Transverse colon (tissue), 4 donors: Measurements from ENCODE around the gene NCF1. TPM values are rescaled to one million over a fixed set of nuclear protein-coding genes. Genes with fewer than 3 reads are reported as not detected.
"Not testable (repeated sequence)": the region's sequence is repeated elsewhere in the genome, so short reads cannot be mapped to it uniquely, and the experiment has no call there.

Experiments used
- DNase-seq: peaks from one replicate; pipeline ENCODE4 v3.0.0-alpha.2; 2019
- H3K27ac ChIP-seq, 4 donors: fragments of 200-600 bp; sonication (generic); 2 replicates each; pipeline ENCODE4 v1.5.1; 2016 to 2018; ENCODE audit warnings: inconsistent platforms in 4 of 4
- H3K27me3 ChIP-seq: fragments of 200-600 bp; sonication (generic); 2 replicates; pipeline ENCODE4 v1.5.1; 2017; ENCODE audit warnings: inconsistent platforms
- H3K36me3 ChIP-seq, 4 donors: fragments of 200-600 bp; sonication (generic); 2 replicates each; pipeline ENCODE4 v1.5.1; 2017 to 2019; ENCODE audit warnings: inconsistent platforms in 4 of 4
- H3K4me1 ChIP-seq, 4 donors: fragments of 200-600 bp; sonication (generic); 2 replicates each; pipeline ENCODE4 v1.5.1; 2017 to 2020; ENCODE audit warnings: inconsistent platforms in 4 of 4
- H3K4me3 ChIP-seq, 4 donors: fragments of 200-600 bp; sonication (generic); 1 replicate in 1 of 4; 2 replicates in 3 of 4; pipeline versions ENCODE4 v1.5.1 to v1.6.1; 2017 to 2019; ENCODE audit warnings: inconsistent platforms in 4 of 4
- H3K9me3 ChIP-seq, 2 donors: fragments of 200-600 bp; sonication (generic); 2 replicates each; pipeline ENCODE4 v1.5.1; 2017 to 2019; ENCODE audit warnings: inconsistent platforms in 2 of 2
- WGBS, 2 donors: methylation state at CpG; one replicate each; pipeline ENCODE4 v1.1.5; 2018; ENCODE audit warnings: low coverage in 1 of 2; 5-methylcytosine and 5-hydroxymethylcytosine counted together
- in situ Hi-C, 4 donors: fragments of 200-750 bp; cut with MboI; loops; one replicate each; pipeline versions ENCODE4 v1.15.0 to v1.15.1; 2017; ENCODE audit warnings: low sequenced_read_pairs in 3 of 4, low pct_ligation_motif_present in 1 of 4, low pct_unique_long_range_greater_than_20kb in 1 of 4
- intact Hi-C: fragments of 100-400 bp; cut with DNase I; formaldehyde crosslinking; loops from one replicate; pipeline ENCODE4 v1.15.1; 2023; ENCODE audit warnings: low total_unique reads
- total RNA-seq, 4 donors: library from RNA; depleted of rRNA; stranded (reverse); fragments of >200 nt; gene quantifications; one replicate each; pipeline ENCODE4 v1.1.0, GENCODE V29; 2016

Gene NCF1
- total RNA-seq, 4 donors from 2014 or later: 5.2 to 8.1 (median 6.6) TPM; not detected in 1

DNA sequence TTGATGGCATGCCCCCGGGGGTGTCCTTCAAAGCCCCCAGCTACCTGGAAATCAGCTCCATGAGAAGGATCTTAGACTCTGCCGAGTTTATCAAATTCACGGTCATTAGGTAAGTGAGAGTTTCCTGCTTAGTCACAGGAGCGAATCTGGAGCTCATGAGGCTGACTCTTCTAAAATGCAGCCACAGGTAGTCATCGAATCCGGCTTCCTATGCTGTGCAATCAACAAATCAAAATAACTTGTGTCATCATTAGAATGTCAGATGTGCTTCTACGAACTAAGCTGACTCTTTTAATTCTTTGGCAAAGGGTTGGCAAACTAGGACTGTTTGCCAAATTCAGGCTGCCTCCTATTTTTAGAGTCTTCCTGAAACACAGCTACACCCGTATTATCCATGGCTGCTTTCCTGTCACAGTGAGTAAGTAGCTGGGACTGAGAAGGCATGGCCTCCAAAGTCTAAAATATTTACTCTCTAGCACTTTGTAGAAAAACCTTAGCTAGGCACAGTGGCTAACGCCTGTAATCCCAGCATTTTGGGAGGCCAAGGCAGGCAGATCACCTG lies 19.8 kb upstream of the NCF1 start:
- intact Hi-C loops, in situ Hi-C loops, H3K27ac ChIP-seq, H3K27me3 ChIP-seq, H3K36me3 ChIP-seq, DNase-seq, H3K4me3 ChIP-seq, H3K4me1 ChIP-seq, H3K9me3 ChIP-seq: not testable (repeated sequence)
- no CpG with 5 or more reads among the region's 9 CpGs for WGBS, 2 donors

DNA sequence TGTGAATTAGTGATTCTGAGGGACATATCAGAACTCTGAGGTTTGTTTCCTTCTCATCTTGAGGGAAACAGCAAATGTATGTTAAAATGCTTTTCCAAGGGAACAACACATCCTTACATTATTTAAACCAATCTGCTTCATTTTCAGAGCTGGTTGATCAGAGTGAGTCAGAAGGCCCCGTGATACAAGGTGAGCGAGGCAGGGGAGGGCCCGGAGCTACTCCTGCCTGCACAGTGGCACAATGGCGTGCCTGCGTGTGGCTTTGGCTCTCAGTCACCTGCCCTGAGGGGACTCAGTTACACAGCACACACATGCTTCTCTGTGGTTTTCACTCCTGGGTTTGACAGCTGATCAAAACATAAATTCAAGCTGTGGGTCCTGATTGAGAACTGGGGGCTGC lies 17.1 kb upstream of the NCF1 start:
- H3K27ac ChIP-seq, H3K9me3 ChIP-seq, intact Hi-C loops, H3K36me3 ChIP-seq, in situ Hi-C loops, DNase-seq, H3K4me1 ChIP-seq, H3K4me3 ChIP-seq, H3K27me3 ChIP-seq: not testable (repeated sequence)
- no CpG with 5 or more reads among the region's 5 CpGs for WGBS, 2 donors

DNA sequence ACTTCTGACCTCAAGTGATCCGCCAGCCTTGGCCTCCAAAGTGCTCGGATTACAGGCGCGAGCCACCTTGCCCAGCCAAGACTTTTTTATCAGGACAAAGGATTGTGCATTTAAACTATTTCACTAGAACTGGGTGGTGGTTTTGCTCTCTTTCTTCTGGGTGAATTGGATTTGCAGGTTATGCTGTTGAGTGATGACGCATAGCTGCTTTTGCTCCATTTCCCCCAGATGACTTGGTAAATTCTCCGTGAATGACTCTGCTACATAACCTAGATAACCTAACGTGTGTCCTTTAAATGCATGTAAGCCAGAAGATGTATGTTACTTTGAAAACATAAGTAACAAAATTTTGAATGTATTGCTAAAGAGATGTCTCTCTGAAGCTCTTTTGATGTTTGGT lies 15.5 kb upstream of the NCF1 start:
- intact Hi-C loops, in situ Hi-C loops, H3K27ac ChIP-seq, H3K4me1 ChIP-seq, H3K27me3 ChIP-seq, H3K9me3 ChIP-seq, DNase-seq, H3K36me3 ChIP-seq, H3K4me3 ChIP-seq: not testable (repeated sequence)
- no CpG with 5 or more reads among the region's 7 CpGs for WGBS, 2 donors

DNA sequence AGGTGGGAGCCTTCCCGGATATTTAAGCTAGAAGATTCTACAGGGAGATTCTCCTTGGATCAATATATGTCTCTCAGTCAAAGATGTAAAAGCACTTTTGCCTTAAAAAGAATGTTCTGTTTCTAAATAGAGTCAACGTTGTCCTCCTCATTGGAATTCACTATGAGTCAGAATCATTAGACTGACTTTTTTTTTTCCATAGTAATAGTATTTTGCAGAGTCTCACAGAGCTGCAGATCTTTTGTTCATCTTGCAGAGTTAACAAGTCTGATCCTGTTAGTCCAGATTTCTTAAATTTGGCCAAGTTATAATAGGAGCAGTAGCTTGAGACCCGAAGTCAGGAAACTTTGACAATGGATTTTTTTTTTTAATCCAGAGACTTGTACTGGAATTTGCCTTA lies 14.8 kb upstream of the NCF1 start:
- H3K4me1 ChIP-seq, H3K27me3 ChIP-seq, H3K27ac ChIP-seq, intact Hi-C loops, in situ Hi-C loops, H3K36me3 ChIP-seq, DNase-seq, H3K4me3 ChIP-seq, H3K9me3 ChIP-seq: not testable (repeated sequence)
- WGBS, 2 donors: no CpG with 5 or more reads among the region's 3 CpGs

DNA sequence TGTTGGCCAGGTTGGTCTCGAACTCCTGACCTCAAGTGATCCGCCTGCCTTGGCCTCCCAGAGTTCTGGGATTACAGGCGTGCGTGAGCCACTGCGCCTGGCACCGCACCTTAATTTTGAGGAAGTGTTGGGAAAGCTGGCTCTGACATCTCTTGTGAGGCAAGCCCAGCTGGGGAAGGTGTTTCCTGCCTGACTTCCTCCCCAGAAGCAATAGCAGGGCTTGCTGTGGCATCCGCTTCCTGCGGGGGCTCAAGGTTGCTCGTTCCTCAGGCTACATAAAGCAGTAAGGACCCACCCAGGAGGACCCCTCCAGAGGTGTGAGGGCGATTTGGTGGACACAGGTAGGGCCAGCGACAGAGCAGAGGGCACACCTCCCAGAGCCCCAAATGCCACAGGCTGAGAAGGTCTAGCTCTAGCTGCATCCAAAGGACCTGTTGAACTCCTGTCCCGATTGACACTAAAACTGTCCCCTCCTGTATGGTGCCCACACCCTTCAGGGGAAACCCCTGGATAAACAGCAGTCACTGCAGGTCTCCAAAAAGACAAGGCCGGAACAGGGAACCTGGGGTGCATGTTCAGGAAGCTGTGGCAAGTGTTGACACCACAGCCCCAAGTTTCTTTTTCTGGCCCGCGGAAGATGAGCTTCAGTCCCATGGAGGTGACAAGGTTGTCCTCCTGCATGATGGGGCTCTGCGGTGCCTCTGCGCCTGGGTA lies 8.4 kb upstream of the NCF1 start:
- H3K27me3 ChIP-seq, in situ Hi-C loops, DNase-seq, H3K36me3 ChIP-seq, H3K4me3 ChIP-seq, H3K27ac ChIP-seq, H3K9me3 ChIP-seq, H3K4me1 ChIP-seq, intact Hi-C loops: not testable (repeated sequence)
- WGBS, 2 donors: no CpG with 5 or more reads among the region's 17 CpGs

DNA sequence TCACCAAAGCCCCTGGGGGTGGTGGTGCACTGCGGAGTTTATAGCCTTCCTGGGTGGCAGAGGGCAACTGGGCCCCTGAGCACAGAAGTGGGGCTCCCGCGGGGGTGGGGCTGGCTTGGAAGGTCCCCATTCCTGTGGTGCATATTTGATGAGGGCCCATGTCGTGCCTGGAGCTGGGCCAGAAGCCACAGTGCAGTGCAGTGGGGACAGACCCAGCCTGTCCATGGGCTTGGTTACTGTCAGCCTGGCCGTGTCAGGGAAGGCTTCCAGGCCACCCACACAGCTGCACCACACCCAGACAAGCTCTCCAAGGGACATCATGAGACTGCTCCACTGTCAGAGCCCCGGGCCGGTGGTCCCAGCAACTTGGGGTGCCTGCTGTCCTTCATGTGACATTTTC lies 7.3 kb upstream of the NCF1 start:
- H3K27ac ChIP-seq, DNase-seq, in situ Hi-C loops, H3K36me3 ChIP-seq, H3K9me3 ChIP-seq, H3K4me1 ChIP-seq, H3K27me3 ChIP-seq, intact Hi-C loops, H3K4me3 ChIP-seq: not testable (repeated sequence)
- WGBS, 2 donors: 20% methylated on average over 1 of the region's 7 CpGs; no CpG with 5 or more reads in 1 of the 2 donors

DNA sequence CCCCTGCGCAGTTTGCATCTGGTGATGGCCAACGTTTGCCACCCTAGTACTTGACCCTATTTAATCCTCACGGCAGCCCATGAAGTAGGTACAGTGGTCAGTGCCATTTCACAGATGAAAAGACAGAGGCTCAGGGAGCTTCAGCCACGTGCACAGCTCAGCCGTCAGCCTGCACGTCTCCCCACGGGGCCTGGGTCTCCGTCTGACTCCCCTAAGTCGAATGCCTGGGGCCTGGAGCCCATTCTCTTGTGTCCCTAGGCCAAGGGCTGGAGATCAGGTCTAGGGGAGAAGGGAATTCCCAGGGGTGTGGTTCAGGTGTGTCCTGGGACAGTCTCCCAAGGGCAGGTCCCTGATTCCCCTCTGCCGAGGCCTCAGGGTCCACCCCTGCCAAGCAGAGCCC lies 6.8 kb upstream of the NCF1 start:
- in situ Hi-C loops, H3K9me3 ChIP-seq, H3K4me1 ChIP-seq, H3K4me3 ChIP-seq, DNase-seq, intact Hi-C loops, H3K27me3 ChIP-seq, H3K36me3 ChIP-seq, H3K27ac ChIP-seq: not testable (repeated sequence)
- WGBS, 2 donors: 60% methylated on average over 2 of the region's 10 CpGs; no CpG with 5 or more reads in 1 of the 2 donors

DNA sequence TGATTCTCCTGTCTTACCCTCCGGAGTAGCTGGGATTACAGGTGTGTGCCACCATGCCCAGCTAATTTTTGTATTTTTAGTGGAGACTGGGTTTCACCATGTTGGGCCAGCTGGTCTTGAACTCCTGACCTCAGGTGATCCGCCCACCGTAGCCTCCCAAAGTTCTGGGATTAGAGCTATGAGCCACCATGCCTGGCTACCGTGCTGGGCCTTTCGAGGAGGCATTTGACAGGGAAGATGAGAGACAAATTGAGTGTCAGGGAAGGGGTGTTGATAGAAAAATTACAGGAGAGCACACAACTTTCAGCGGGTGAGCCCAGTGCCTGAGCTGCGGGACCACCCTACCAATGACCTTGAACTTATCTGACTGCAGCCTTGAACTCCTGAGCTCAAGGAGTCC lies 3.7 kb upstream of the NCF1 start:
- H3K36me3 ChIP-seq, H3K4me3 ChIP-seq, H3K9me3 ChIP-seq, intact Hi-C loops, H3K27ac ChIP-seq, in situ Hi-C loops, H3K27me3 ChIP-seq, DNase-seq, H3K4me1 ChIP-seq: not testable (repeated sequence)
- 96% methylated on average over 4 of the region's 7 CpGs; no CpG with 5 or more reads in 1 of the 2 donors for WGBS, 2 donors

DNA sequence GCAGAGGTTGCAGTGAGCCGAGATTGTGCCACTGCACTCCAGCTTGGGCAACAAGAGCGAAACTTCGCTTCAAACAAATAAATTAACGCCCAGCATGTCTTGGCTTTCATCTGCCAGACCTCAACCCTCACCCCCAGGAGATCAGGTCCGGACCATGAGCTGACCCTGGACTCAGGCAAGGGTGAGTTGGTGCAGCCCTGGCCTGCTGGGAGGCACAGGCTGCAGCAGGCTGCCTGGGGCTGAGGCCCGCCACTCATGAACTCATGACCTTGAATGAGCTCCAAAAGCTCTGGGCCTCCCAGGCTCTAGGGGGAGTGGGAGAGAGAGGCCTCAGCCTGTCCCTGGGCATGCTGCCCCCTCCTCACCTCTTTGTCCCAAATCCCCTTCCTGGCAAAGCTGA lies 1.7 kb upstream of the NCF1 start:
- H3K4me1 ChIP-seq, H3K27me3 ChIP-seq, H3K9me3 ChIP-seq, in situ Hi-C loops, DNase-seq, H3K36me3 ChIP-seq, intact Hi-C loops, H3K4me3 ChIP-seq, H3K27ac ChIP-seq: not testable (repeated sequence)
- WGBS, 2 donors: no CpG with 5 or more reads among the region's 6 CpGs

DNA sequence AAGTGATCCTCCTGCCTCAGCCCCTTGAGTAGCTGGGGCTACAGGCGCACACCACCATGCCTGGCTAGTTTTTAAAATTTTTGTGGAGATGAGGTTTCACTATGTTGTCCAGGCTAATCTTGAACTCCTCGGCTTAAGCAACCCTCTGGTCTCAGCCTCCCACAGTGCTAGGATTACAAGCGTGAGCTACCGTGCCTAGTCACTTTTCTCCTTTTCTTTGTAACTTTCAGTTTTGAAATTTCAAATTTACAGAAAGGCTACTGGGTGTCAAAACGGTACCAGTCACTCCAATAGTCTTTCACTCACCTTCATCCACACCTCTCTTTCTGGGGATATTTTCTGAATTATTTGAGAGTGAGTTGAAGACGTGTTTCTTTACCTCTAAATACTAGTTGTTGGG lies 1.3 kb downstream of the NCF1 start:
- H3K4me1 ChIP-seq, H3K36me3 ChIP-seq, H3K27ac ChIP-seq, DNase-seq, H3K4me3 ChIP-seq, intact Hi-C loops, H3K27me3 ChIP-seq, in situ Hi-C loops, H3K9me3 ChIP-seq: not testable (repeated sequence)
- WGBS, 2 donors: no CpG with 5 or more reads among the region's 6 CpGs

DNA sequence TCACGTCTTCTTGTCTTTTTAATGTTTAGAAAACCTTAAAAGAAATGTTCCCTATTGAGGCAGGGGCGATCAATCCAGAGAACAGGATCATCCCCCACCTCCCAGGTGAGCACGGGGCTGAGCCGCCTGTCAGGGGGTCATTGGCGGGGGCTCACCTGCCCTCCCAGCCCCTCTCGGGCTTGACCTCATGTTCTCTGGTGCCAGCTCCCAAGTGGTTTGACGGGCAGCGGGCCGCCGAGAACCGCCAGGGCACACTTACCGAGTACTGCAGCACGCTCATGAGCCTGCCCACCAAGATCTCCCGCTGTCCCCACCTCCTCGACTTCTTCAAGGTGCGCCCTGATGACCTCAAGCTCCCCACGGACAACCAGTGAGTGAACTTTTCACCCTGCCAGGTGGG lies 5.2 kb downstream of the NCF1 start:
- H3K4me3 ChIP-seq, DNase-seq, H3K27me3 ChIP-seq, H3K27ac ChIP-seq, H3K9me3 ChIP-seq, intact Hi-C loops, H3K4me1 ChIP-seq, H3K36me3 ChIP-seq, in situ Hi-C loops: not testable (repeated sequence)
- WGBS, 2 donors: no CpG with 5 or more reads among the region's 17 CpGs
